ENCODE results near the gene STX1B.

DNA sequence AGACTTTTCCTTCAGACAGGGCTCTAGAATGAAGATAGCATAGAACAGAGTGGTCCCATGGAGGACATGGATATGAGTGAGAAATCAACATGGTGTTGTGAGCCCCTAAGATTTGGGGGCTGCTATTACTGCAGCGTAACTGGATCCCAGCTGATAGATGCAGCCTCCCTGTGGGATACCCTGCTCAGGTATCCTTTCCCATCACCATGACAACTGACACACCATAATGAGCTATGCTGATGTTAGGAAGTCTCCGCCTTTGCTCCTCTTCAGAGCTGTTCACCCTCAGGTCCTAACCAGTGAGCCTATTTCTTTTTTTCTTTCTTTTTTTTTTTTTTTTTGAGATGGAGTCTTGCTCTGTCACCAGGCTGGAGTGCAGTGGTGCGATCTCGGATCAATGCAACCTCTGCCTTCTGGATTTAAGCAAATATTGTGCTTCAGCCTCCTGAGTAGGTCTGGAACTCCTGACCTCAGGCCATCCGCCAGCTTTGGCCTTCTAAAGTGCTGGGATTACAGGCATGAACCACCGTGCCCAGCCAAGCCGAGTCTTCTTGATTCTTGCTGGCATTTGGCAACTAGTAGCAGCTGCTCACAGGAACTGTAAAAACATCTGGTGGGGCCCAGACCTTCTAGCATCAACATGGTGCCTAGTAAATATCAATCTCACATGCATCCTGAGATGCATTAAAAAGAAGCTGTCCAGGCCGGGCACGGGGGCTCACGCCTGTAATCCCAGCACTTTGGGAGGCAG lies 40.0 kb upstream of the STX1B start:
- TF ChIP-seq, protein P1, sequence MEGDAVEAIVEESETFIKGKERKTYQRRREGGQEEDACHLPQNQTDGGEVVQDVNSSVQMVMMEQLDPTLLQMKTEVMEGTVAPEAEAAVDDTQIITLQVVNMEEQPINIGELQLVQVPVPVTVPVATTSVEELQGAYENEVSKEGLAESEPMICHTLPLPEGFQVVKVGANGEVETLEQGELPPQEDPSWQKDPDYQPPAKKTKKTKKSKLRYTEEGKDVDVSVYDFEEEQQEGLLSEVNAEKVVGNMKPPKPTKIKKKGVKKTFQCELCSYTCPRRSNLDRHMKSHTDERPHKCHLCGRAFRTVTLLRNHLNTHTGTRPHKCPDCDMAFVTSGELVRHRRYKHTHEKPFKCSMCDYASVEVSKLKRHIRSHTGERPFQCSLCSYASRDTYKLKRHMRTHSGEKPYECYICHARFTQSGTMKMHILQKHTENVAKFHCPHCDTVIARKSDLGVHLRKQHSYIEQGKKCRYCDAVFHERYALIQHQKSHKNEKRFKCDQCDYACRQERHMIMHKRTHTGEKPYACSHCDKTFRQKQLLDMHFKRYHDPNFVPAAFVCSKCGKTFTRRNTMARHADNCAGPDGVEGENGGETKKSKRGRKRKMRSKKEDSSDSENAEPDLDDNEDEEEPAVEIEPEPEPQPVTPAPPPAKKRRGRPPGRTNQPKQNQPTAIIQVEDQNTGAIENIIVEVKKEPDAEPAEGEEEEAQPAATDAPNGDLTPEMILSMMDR (IDR thresholded peaks at IDR 0.05; ENCODE audit: control extremely low read depth in 1 of 3, insufficient read depth in 1 of 3, low read depth in 1 of 3, low read length in 3 of 3): no peak
- no peak for TF ChIP-seq CHD2 (IDR thresholded peaks at IDR 0.05; ENCODE audit: low read length)
- no peak for TF ChIP-seq EZH2 (IDR thresholded peaks at IDR 0.05; ENCODE audit: low read depth, low read length, severe bottlenecking)
- no peak for TF ChIP-seq SRF (IDR thresholded peaks at IDR 0.05; ENCODE audit: low read depth, low read length)
- TF ChIP-seq POLR2A (IDR thresholded peaks at IDR 0.05; ENCODE audit: control extremely low read depth in 1 of 2, low read depth in 2 of 2, low read length in 2 of 2): no peak
